ENCODE results near the gene CYP8B1. TPM values are rescaled to one million over a fixed set of nuclear protein-coding genes. Genes with fewer than 3 reads are reported as not detected.

CYP8B1 gene
- total RNA-seq, 2 donors from 2014 or later = 0.20 TPM; not detected in 1

DNA sequence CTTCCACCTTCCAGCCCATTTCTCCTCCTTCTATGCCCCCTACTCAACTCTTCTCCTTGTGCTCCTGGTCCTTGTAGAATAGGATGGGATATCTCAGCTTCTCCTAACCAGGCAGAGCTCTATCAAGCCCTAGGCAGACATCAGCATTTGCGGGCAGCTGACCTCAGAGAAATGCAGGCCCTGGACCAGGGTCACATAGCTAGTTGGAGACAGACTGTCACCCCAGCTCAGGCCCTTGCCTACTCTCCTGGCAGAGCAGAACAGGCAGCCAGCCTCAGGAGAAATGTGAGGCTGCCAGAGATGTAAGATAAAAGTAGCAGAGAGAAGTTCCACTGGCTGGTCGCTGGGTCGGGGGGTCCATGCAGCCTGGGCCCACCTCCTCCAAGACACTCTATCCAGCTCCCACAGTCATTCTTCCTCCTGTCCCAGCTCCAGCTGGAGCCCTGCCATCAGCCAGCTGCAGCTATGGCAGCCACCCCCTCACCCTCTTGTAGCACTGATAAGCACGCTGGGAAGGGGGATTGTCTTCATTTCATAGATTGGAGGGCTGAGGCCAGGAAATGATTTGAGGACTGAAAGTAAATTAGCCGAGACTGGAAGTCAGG is 4.0 kb downstream of the CYP8B1 start:
- intact Hi-C loops (cut with DNase I) = no loop called here
- no peak for DNase-seq
- H3K9ac ChIP-seq (ENCODE audit: low read depth in 2 of 2, low read length in 2 of 2) = no peak overlapping the region
- H3K4me3 ChIP-seq = no peak overlapping the region
- H3K36me3 ChIP-seq = no peaks in the 10 kb centered on the region
- no peaks in the 10 kb centered on the region for H3K4me1 ChIP-seq
- no peak overlapping the region for H3K27ac ChIP-seq
- TF ChIP-seq, protein P1, sequence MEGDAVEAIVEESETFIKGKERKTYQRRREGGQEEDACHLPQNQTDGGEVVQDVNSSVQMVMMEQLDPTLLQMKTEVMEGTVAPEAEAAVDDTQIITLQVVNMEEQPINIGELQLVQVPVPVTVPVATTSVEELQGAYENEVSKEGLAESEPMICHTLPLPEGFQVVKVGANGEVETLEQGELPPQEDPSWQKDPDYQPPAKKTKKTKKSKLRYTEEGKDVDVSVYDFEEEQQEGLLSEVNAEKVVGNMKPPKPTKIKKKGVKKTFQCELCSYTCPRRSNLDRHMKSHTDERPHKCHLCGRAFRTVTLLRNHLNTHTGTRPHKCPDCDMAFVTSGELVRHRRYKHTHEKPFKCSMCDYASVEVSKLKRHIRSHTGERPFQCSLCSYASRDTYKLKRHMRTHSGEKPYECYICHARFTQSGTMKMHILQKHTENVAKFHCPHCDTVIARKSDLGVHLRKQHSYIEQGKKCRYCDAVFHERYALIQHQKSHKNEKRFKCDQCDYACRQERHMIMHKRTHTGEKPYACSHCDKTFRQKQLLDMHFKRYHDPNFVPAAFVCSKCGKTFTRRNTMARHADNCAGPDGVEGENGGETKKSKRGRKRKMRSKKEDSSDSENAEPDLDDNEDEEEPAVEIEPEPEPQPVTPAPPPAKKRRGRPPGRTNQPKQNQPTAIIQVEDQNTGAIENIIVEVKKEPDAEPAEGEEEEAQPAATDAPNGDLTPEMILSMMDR (IDR thresholded peaks at IDR 0.05) = no peak
- H3K9me3 ChIP-seq = no peaks in the 10 kb centered on the region
- H3K27me3 ChIP-seq = no peaks in the 10 kb centered on the region

DNA sequence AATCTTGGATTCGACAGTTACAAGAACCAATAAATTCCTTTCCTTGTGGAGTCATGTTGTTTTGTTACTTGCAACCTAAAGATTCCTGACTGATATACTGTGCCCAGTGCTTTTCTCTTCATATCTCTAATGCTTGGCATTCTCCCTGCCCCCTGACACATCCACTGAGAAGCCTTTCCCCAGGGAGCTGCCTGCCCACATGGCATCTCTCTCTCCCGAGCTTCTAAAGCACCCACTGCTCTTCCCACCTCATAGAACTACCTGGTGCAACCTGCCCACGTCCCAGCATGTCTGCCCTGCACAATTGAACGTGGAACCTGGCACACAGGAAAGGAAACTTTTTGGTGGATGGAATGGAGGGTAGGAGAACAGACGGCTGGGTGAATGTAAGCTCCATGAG is 6.8 kb downstream of the CYP8B1 start:
- no peak overlapping the region for H3K27ac ChIP-seq
- no peak overlapping the region for H3K4me3 ChIP-seq
- no peaks in the 10 kb centered on the region for H3K9me3 ChIP-seq
- intact Hi-C loops (cut with DNase I) = no loop called here
- no peaks in the 10 kb centered on the region for H3K36me3 ChIP-seq
- no peak for DNase-seq
- H3K27me3 ChIP-seq = no peaks in the 10 kb centered on the region
- H3K4me1 ChIP-seq = no peaks in the 10 kb centered on the region
- no peak overlapping the region for H3K9ac ChIP-seq (ENCODE audit: low read depth in 2 of 2, low read length in 2 of 2)
- TF ChIP-seq, protein P1 (IDR thresholded peaks at IDR 0.05) = no peak

DNA sequence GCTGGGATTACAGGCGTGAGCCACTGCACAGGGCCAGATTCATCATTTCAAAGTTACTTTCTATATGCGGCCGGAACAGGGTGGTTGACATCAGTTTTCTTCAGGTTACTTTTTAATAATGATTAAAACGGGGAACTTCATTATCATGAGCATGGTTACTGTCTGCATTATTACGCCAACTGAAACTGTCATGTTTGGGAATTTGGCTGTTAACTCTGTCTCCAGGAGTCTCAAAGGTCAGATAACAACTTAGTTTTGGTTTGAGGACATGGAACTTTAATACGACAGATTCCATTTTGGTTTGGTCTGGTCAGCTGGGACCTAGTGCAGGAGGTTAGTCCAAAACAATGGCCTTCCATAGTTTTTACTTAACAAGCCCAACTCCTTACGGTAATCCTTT is 8.5 kb downstream of the CYP8B1 start:
- no peak for DNase-seq
- intact Hi-C loops (cut with DNase I) = no loop called here
- TF ChIP-seq, protein P1 (IDR thresholded peaks at IDR 0.05) = no peak
- H3K36me3 ChIP-seq = no peaks in the 10 kb centered on the region
- H3K9ac ChIP-seq (ENCODE audit: low read depth in 2 of 2, low read length in 2 of 2) = no peak overlapping the region
- H3K4me1 ChIP-seq = no peaks in the 10 kb centered on the region
- H3K4me3 ChIP-seq = no peak overlapping the region
- no peaks in the 10 kb centered on the region for H3K27me3 ChIP-seq
- H3K9me3 ChIP-seq = no peaks in the 10 kb centered on the region
- no peak overlapping the region for H3K27ac ChIP-seq

DNA sequence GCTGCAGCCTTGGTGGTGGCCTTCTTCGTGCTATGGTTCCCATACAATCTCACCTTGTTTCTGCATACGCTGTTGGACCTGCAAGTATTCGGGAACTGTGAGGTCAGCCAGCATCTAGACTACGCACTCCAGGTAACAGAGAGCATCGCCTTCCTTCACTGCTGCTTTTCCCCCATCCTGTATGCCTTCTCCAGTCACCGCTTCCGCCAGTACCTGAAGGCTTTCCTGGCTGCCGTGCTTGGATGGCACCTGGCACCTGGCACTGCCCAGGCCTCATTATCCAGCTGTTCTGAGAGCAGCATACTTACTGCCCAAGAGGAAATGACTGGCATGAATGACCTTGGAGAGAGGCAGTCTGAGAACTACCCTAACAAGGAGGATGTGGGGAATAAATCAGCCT is 10.4 kb downstream of the CYP8B1 start:
- TF ChIP-seq, protein P1 (IDR thresholded peaks at IDR 0.05) = no peak
- H3K27ac ChIP-seq = no peak overlapping the region
- intact Hi-C loops (cut with DNase I) = no loop called here
- no peaks in the 10 kb centered on the region for H3K27me3 ChIP-seq
- no peaks in the 10 kb centered on the region for H3K4me1 ChIP-seq
- no peak overlapping the region for H3K9ac ChIP-seq (ENCODE audit: low read depth in 2 of 2, low read length in 2 of 2)
- H3K9me3 ChIP-seq = no peaks in the 10 kb centered on the region
- no peak overlapping the region for H3K4me3 ChIP-seq
- H3K36me3 ChIP-seq = no peaks in the 10 kb centered on the region
- DNase-seq = no peak

DNA sequence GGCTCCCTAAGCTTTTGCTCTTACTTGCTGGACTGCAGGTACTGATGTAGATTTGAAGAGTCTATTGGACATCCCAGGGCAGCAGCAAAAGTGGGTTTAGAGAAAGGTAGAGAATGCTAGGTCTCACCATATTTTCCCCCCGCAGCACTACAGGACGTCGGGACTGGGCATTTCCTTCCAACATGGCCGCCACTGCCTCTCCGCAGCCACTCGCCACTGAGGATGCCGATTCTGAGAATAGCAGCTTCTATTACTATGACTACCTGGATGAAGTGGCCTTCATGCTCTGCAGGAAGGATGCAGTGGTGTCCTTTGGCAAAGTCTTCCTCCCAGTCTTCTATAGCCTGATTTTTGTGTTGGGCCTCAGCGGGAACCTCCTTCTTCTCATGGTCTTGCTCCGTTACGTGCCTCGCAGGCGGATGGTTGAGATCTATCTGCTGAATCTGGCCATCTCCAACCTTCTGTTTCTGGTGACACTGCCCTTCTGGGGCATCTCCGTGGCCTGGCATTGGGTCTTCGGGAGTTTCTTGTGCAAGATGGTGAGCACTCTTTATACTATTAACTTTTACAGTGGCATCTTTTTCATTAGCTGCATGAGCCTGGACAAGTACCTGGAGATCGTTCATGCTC is 11.2 kb downstream of the CYP8B1 start:
- H3K4me3 ChIP-seq = no peak overlapping the region
- no peak overlapping the region for H3K27ac ChIP-seq
- H3K27me3 ChIP-seq = no peaks in the 10 kb centered on the region
- no peak overlapping the region for H3K9ac ChIP-seq (ENCODE audit: low read depth in 2 of 2, low read length in 2 of 2)
- intact Hi-C loops (cut with DNase I) = no loop called here
- H3K36me3 ChIP-seq = no peaks in the 10 kb centered on the region
- DNase-seq = no peak
- no peaks in the 10 kb centered on the region for H3K4me1 ChIP-seq
- no peaks in the 10 kb centered on the region for H3K9me3 ChIP-seq
- TF ChIP-seq, protein P1 (IDR thresholded peaks at IDR 0.05) = no peak
